ENCODE data around the gene VEGFB.

Gene VEGFB

DNA sequence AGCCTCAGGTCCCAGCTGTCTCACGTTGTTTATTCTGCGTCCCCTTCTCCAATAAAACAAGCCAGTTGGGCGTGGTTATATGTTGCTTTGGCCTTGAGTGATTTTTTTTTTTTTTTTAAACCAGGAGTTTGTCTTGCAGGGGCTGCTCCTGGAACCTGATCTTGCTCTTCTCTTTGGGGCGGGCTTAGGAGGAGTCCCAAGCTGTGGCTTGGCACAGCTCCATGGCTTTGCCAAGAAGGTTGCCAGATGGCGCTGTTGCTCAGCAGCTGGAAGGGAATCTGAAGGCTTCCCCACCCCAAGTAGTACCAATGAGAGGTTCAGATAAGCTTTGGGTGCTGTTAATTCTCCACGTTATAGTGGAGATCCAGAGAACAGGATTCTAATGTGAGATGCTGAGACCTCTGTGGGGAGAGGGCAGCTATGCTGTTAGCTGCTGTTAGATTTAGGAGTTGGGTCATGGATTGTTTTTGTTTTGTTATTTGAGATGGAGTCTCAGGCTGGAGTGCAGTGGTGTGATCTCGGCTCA, 29.9 kb upstream of the VEGFB start:
- TF ChIP-seq, protein P1, sequence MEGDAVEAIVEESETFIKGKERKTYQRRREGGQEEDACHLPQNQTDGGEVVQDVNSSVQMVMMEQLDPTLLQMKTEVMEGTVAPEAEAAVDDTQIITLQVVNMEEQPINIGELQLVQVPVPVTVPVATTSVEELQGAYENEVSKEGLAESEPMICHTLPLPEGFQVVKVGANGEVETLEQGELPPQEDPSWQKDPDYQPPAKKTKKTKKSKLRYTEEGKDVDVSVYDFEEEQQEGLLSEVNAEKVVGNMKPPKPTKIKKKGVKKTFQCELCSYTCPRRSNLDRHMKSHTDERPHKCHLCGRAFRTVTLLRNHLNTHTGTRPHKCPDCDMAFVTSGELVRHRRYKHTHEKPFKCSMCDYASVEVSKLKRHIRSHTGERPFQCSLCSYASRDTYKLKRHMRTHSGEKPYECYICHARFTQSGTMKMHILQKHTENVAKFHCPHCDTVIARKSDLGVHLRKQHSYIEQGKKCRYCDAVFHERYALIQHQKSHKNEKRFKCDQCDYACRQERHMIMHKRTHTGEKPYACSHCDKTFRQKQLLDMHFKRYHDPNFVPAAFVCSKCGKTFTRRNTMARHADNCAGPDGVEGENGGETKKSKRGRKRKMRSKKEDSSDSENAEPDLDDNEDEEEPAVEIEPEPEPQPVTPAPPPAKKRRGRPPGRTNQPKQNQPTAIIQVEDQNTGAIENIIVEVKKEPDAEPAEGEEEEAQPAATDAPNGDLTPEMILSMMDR (IDR thresholded peaks at IDR 0.05; ENCODE audit: insufficient read depth, low read length, poor library complexity, severe bottlenecking) = peak; percentile 73
- Histone ChIP-seq H3K27me3 (replicated peaks; ENCODE audit: control insufficient read depth, insufficient read depth, low read length) (no peaks in the 10 kb centered on the region), H3K36me3 (ENCODE audit: control insufficient read depth, insufficient read depth, low read length) (peaks cover 34% of the 10 kb centered on the region), H3K4me3 (replicated peaks; ENCODE audit: low read depth, low read length) (no peak overlapping the region)
- DNase-seq (ENCODE audit: extremely low read depth, insufficient read length) = no peak

DNA sequence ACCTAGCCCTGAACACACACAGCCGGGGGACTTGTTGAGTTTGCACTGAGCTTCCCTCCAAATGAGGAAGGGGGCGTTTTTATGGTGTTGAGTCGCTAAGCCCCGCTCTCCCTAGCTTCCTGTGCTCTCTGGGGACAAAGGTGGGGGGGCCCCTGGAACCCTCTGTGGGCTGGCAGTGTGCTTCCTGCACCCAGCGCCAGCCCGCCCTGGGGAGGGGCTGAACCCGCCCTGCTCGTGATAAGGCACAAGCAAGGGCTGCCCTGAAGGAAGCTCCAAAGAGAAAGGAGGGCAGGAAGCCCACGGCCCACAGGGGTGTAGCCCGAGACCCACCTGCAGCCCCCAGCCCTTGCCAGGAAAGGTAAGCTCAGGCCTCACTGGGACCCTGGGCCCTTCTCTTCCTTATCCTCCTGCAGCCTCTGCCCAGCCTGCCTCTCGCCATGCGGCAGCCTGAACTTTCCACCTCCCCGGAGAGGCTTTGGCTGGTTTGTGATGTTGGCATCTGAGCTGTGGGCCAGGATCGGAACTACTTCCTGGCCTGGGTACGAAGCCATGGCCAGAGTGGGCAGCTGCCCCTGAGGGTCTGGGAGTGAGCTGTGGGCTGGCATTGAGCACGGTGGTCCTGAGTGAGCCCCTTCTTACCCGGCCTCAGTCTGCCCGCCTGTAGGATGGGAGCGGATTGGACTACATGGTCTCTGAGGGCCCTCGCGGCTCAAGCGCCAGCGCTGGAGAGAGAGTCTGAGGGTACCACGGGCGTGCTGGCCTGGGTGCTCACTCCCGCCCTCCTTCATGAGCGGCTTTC, 27.7 kb upstream of the VEGFB start, which contains the start of gene FERMT3:
Gene FERMT3 (plus strand): TSS at position 265 of the 799 bp plus-strand sequence. CDS start 644 bp downstream, outside the sequence.
- Histone ChIP-seq H3K36me3 (ENCODE audit: control insufficient read depth, insufficient read depth, low read length) (peaks cover 40% of the 10 kb centered on the region), H3K4me3 (replicated peaks; ENCODE audit: low read depth, low read length) (peak within 1 kb of the TSS; percentile 70), H3K27me3 (replicated peaks; ENCODE audit: control insufficient read depth, insufficient read depth, low read length) (no peaks in the 10 kb centered on the region)
- peak; percentile 81 for DNase-seq (ENCODE audit: extremely low read depth, insufficient read length)
- TF ChIP-seq, protein P1 (IDR thresholded peaks at IDR 0.05; ENCODE audit: insufficient read depth, low read length, poor library complexity, severe bottlenecking) = no peak

DNA sequence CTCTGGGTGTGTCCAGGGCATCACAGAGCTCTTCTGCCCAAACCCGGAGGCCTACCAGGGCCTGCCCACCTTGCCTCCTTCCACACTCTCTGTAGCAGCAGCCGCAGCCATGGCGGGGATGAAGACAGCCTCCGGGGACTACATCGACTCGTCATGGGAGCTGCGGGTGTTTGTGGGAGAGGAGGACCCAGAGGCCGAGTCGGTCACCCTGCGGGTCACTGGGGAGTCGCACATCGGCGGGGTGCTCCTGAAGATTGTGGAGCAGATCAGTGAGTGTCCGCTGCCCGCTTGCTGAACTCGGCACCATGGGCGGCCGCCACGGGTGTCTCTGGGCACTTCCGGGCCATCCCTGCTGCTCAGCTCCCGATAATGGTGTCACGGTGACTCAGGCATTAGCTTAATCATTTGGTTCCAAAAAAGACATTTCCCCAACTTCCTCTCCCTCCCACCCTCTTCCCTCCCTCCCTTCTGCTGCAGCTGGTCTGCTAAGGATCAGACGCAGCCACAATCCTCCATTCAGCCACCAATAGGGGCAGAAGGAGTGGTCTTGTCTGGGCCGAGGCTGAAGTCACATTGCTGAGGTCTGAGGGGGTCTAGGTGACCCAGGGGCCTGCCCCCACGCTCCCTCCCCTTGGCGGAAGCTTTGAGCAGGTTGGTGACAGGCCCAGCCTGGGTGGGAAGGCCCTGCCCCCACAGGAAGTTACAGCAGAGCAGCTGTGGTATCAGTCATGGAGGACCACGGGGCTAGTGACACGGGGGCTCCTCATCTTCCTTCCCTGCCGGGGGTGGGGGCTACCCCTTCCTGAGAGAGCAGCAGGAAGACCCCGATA, 26.9 kb upstream of the VEGFB start:
- Histone ChIP-seq H3K27me3 (replicated peaks; ENCODE audit: control insufficient read depth, insufficient read depth, low read length) (no peaks in the 10 kb centered on the region), H3K4me3 (replicated peaks; ENCODE audit: low read depth, low read length) (peak overlapping the region; percentile 70), H3K36me3 (ENCODE audit: control insufficient read depth, insufficient read depth, low read length) (peaks cover 47% of the 10 kb centered on the region)
- peak; percentile 85 for DNase-seq (ENCODE audit: extremely low read depth, insufficient read length)
- TF ChIP-seq, protein P1 (IDR thresholded peaks at IDR 0.05; ENCODE audit: insufficient read depth, low read length, poor library complexity, severe bottlenecking) = no peak

DNA sequence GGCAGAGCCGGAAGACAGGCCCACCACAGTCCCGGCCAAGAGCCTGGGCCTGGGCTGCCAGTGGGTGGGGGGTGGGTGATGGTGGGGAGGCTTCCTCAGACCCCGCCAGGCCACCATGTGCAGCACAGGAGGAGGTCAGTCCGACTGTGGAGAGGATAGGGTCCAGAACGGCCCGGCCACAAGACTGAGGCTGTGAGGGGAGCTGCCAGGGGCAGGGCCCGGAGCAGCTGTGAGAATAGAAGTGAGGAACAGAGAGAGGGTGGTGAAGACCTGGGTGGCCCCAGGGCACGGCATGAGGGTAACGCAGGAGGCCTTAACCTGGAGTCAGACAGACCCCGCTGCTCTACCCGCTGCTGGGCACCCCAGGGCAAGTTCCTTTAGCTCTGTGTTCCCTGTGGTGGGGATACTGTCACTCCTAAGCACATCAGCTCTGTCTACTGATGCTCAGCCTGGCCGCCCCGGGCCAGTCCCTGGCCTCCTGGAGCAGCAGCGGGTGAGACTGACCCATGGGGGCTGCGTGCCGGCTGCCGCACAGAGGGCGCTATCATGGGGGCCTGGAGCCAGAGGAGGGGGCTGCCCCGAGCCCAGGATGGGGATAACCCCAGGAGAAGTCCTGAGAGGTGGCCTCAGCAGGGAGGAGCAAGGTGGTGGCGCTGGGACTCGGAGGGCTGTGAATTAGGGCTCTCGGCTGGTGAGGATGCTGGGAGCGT, 26.1 kb upstream of the VEGFB start:
- Histone ChIP-seq H3K36me3 (ENCODE audit: control insufficient read depth, insufficient read depth, low read length) (peaks cover 41% of the 10 kb centered on the region), H3K4me3 (replicated peaks; ENCODE audit: low read depth, low read length) (peak overlapping the region; percentile 70)
- TF ChIP-seq, protein P1 (IDR thresholded peaks at IDR 0.05; ENCODE audit: insufficient read depth, low read length, poor library complexity, severe bottlenecking) = no peak

DNA sequence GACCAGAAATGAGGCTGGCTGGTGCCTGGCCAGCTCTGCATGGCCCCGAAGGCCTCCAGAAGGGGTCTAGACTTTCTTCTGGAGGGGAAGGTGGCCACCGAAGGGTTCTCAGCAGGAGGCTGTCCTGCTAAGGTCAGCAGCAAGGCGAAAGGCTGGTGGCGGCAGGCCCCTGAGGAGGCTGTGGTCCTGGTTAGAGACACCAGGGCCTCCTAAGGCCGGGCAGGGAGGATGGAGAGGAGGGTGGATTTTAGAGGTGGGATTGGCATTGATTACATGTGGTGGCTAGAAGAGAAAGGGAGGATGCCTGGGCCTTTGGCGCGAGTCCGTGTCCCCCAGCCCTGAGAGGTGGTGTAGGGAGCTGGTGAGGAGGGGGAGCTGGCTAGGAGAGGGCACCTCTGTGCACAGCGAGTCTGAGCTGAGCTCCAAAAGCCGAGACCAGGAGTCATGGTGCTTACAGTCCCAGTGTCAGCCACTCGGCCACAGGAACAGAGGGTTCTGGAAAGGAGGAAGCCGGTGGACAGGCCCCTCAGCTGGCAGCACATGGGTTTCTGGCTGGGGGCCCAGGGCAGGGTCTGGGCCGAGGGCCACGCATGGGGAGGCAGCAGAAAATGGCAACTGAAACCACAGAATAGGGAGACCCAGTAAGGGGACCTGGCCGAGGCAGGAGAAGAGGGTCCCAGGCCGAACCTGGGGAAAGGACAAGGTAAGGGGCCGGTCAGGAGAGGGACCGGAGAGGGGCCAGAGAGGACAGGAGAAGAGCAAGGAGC, 25.4 kb upstream of the VEGFB start:
- no peak for DNase-seq (ENCODE audit: extremely low read depth, insufficient read length)
- H3K27me3 ChIP-seq (replicated peaks; ENCODE audit: control insufficient read depth, insufficient read depth, low read length) = no peaks in the 10 kb centered on the region
- H3K4me3 ChIP-seq (replicated peaks; ENCODE audit: low read depth, low read length) = peak overlapping the region; percentile 70; the same call in 1 of the 2 replicates
- peaks cover 35% of the 10 kb centered on the region for H3K36me3 ChIP-seq (ENCODE audit: control insufficient read depth, insufficient read depth, low read length)
- TF ChIP-seq, protein P1 (IDR thresholded peaks at IDR 0.05; ENCODE audit: insufficient read depth, low read length, poor library complexity, severe bottlenecking) = no peak

More for the DNA sequence above, 26.1 kb upstream of the VEGFB start:
- DNase-seq (ENCODE audit: extremely low read depth, insufficient read length) = no peak
- no peaks in the 10 kb centered on the region for H3K27me3 ChIP-seq (replicated peaks; ENCODE audit: control insufficient read depth, insufficient read depth, low read length)
